IMR-90 (cell line): ENCODE measurements around the gene NKAP. TPM values are rescaled to one million over a fixed set of nuclear protein-coding genes. Genes with fewer than 3 reads are reported as not detected.
"Not testable (repeated sequence)": the region's sequence is repeated elsewhere in the genome, so short reads cannot be mapped to it uniquely, and the experiment has no call there.

Experiments
- ATAC-seq: fragments of 200-7000 bp; cut with Tn5 transposase; 2 replicates; pipeline ENCODE4 v1.9.1; 2020; ENCODE audit warnings: low read depth, mild to moderate bottlenecking, moderate library complexity
- BruUV-seq: library from RNA; stranded (reverse); fragments of 400-500 nt; replicated peaks from 2 replicates; lab custom pipeline; 2021; lab: Mats Ljungman, UMichigan
- CTCF ChIA-PET: fragments of 300-600 bp; formaldehyde crosslinking; extraction: SDS; loops from one replicate; lab custom pipeline; 2021; ENCODE audit warnings: antibody characterized with exemption; lab: Yijun Ruan, JAX
- POLR2A ChIA-PET: fragments of 300-600 bp; sonication (Branson Sonifier 250); formaldehyde crosslinking; loops from one replicate; lab custom pipeline; 2022; ENCODE audit warnings: antibody characterized with exemption; ENCODE audit not compliant: unreplicated experiment; lab: Charles Lee
- DNase-seq: peaks from one replicate; pipeline ENCODE4 v3.0.0; 2013
- H2AFZ ChIP-seq: replicated peaks from 2 replicates; pipeline ENCODE3; 2013; ENCODE audit warnings: low read length, mild to moderate bottlenecking; ENCODE audit not compliant: poor library complexity
- H2AK5ac ChIP-seq: 2 replicates; pipeline ENCODE4 v1.6.1; 2013; ENCODE audit warnings: low read depth, low read length, inconsistent platforms
- H2AK9ac ChIP-seq: replicated peaks from 2 replicates; pipeline ENCODE3; 2013; ENCODE audit warnings: mild to moderate bottlenecking, low read depth, low read length, moderate library complexity; ENCODE audit not compliant: poor library complexity
- H2BK120ac ChIP-seq: 2 replicates; pipeline ENCODE4 v1.6.1; 2013; ENCODE audit warnings: low read depth, low read length, inconsistent platforms
- H2BK15ac ChIP-seq: 3 replicates; pipeline ENCODE4 v1.6.1; 2013; ENCODE audit warnings: low read depth, low read length, inconsistent platforms
- H2BK20ac ChIP-seq: 2 replicates; pipeline ENCODE4 v1.6.1; 2013; ENCODE audit warnings: low read depth, mild to moderate bottlenecking, inconsistent platforms, low read length, moderate library complexity
- H2BK5ac ChIP-seq: 2 replicates; pipeline ENCODE4 v1.6.1; 2013; ENCODE audit warnings: mild to moderate bottlenecking, low read depth, low read length, inconsistent platforms; ENCODE audit not compliant: poor library complexity, severe bottlenecking
- H3K14ac ChIP-seq: replicated peaks from 2 replicates; pipeline ENCODE4 v1.6.1; 2013; ENCODE audit warnings: low read depth, low read length, inconsistent platforms
- H3K18ac ChIP-seq: 2 replicates; pipeline ENCODE4 v1.6.1; 2013; ENCODE audit warnings: low read depth, low read length, control low read depth
- H3K23ac ChIP-seq: 2 replicates; pipeline ENCODE4 v1.6.1; 2013; ENCODE audit warnings: low read depth, low read length, inconsistent platforms
- H3K27ac ChIP-seq: 2 replicates; pipeline ENCODE4 v1.5.1; 2013; ENCODE audit warnings: mild to moderate bottlenecking, control low read depth, low read length; ENCODE audit not compliant: insufficient read depth
- H3K27me3 ChIP-seq: 2 replicates; pipeline ENCODE4 v1.6.1; 2013; ENCODE audit warnings: low read length; ENCODE audit not compliant: control insufficient read depth, insufficient read depth
- H3K36me3 ChIP-seq: 2 replicates; pipeline ENCODE4 v1.6.1; 2013; ENCODE audit warnings: low read length, mixed read lengths; ENCODE audit not compliant: control insufficient read depth, insufficient read depth
- H3K4ac ChIP-seq: 2 replicates; pipeline ENCODE4 v1.6.1; 2013; ENCODE audit warnings: low read depth, low read length, inconsistent platforms
- H3K4me1 ChIP-seq: 2 replicates; pipeline ENCODE4 v1.6.1; 2013; ENCODE audit warnings: low read length, mixed read lengths; ENCODE audit not compliant: control insufficient read depth, insufficient read depth
- H3K4me2 ChIP-seq: 2 replicates; pipeline ENCODE4 v1.6.1; 2013; ENCODE audit warnings: low read depth, mild to moderate bottlenecking, control low read depth, low read length, moderate library complexity
- H3K4me3 ChIP-seq: 2 replicates; pipeline ENCODE4 v1.5.1; 2013; ENCODE audit warnings: low read depth, mild to moderate bottlenecking, control low read depth, low read length, moderate library complexity; ENCODE audit not compliant: insufficient read depth
- H3K56ac ChIP-seq: 2 replicates; pipeline ENCODE4 v1.6.1; 2013; ENCODE audit warnings: low read length, inconsistent platforms; ENCODE audit not compliant: insufficient read depth; ENCODE audit errors: extremely low read depth
- H3K79me1 ChIP-seq, 2 experiments: 2 replicates each; pipeline ENCODE4 v1.6.1; 2013; ENCODE audit warnings: low read length in 2 of 2, inconsistent platforms in 1 of 2, low read depth in 1 of 2
- H3K9ac ChIP-seq: 2 replicates; pipeline ENCODE4 v1.6.1; 2013; ENCODE audit warnings: low read depth, low read length, control low read depth
- H3K9me1 ChIP-seq: 2 replicates; pipeline ENCODE4 v1.6.1; 2013; ENCODE audit warnings: low read length, inconsistent platforms; ENCODE audit not compliant: insufficient read depth
- H3K9me3 ChIP-seq: 2 replicates; pipeline ENCODE4 v1.6.1; 2013; ENCODE audit warnings: low read length; ENCODE audit not compliant: control insufficient read depth, insufficient read depth
- H4K20me1 ChIP-seq: 2 replicates; pipeline ENCODE4 v1.6.1; 2013; ENCODE audit warnings: low read length, inconsistent platforms; ENCODE audit not compliant: insufficient read depth
- H4K5ac ChIP-seq: 2 replicates; pipeline ENCODE4 v1.6.1; 2013; ENCODE audit warnings: mild to moderate bottlenecking, low read depth, low read length, control low read depth
- H4K8ac ChIP-seq, 2 experiments: 2 replicates each; pipeline ENCODE4 v1.6.1; 2013; ENCODE audit warnings: low read depth in 2 of 2, low read length in 2 of 2, control low read depth in 1 of 2, inconsistent platforms in 1 of 2
- H4K91ac ChIP-seq: 2 replicates; pipeline ENCODE4 v1.6.1; 2013; ENCODE audit warnings: low read depth, low read length, inconsistent platforms; ENCODE audit not compliant: insufficient read depth
- FOS ChIP-seq: fragments of 150-350 bp; IDR thresholded peaks from 2 replicates; pipeline ENCODE4 v1.6.1; 2016; ENCODE audit warnings: low read depth, low read length
- MAZ ChIP-seq: IDR thresholded peaks from 2 replicates; pipeline ENCODE4 v1.6.1; 2012; ENCODE audit warnings: low read depth, mild to moderate bottlenecking, low read length, improper control_type of control experiment, moderate library complexity, borderline replicate concordance
- RAD21 ChIP-seq: IDR thresholded peaks from 2 replicates; pipeline ENCODE4 v1.6.1; 2012; ENCODE audit warnings: low read length, improper control_type of control experiment
- RCOR1 ChIP-seq: IDR thresholded peaks from 2 replicates; pipeline ENCODE4 v1.6.1; 2012; ENCODE audit warnings: mild to moderate bottlenecking, low read length, improper control_type of control experiment; ENCODE audit not compliant: insufficient replicate concordance
- WGBS, 2 experiments: methylation state at CpG; one replicate each; pipeline versions ENCODE4 v1.1.5 to v1.1.7; 2013; ENCODE audit warnings: missing lambda C conversion rate in 2 of 2; ENCODE audit not compliant: insufficient read length in 1 of 2; ENCODE audit errors: extremely low coverage in 2 of 2; 5-methylcytosine and 5-hydroxymethylcytosine counted together
- dilution Hi-C: fragments of 300-500 bp; cut with HindIII; formaldehyde crosslinking; loops from one replicate; pipeline ENCODE4 v1.14.3; 2018; ENCODE audit warnings: low sequenced_read_pairs; ENCODE audit not compliant: unreplicated experiment
- in situ Hi-C: fragments of 300-500 bp; cut with MboI; formaldehyde crosslinking; loops from 3 replicates; pipeline ENCODE4 v1.14.3; 2019; ENCODE audit warnings: low sequenced_read_pairs, inconsistent platforms, mixed read lengths
- intact Hi-C: fragments of 100-400 bp; cut with micrococcal nuclease; formaldehyde crosslinking; loops from 2 replicates; pipeline ENCODE4 v1.10.0; 2022
- polyA plus RNA-seq, 3 experiments: library from polyadenylated mRNA; depleted of rRNA; stranded (reverse); fragments of >200 nt; gene quantifications; 2 replicates each; pipeline ENCODE4 v1.2.3, GENCODE V29; 2012; ENCODE audit warnings: low replicate concordance in 1 of 3
- total RNA-seq: library from RNA; depleted of rRNA; stranded (reverse); fragments of >200 nt; gene quantifications from 2 replicates; pipeline ENCODE4 v1.2.3, GENCODE V29; 2012
- TF ChIP-seq, protein P1 (sequence below): conservative IDR thresholded peaks from 2 replicates; pipeline ENCODE4 v1.5.1; 2012; ENCODE audit warnings: mild to moderate bottlenecking, low read depth, low read length, improper control_type of control experiment

Gene NKAP
- total and polyA plus RNA-seq, 2 of the 4 experiments (the other 2 are of a cell fraction), result 1.3 to 2.7 TPM

- H2AFZ ChIP-seq, result no peak overlapping the region
- peaks cover 10% of the 10 kb centered on the region for H3K36me3 ChIP-seq
- H3K27ac ChIP-seq, result no peak overlapping the region
- no peak overlapping the region for H3K18ac ChIP-seq
- no CpG with 5 or more reads among the region's 3 CpGs for WGBS, 2 experiments
- H3K23ac ChIP-seq, result no peak overlapping the region
- H3K9me1 ChIP-seq, result no peaks in the 10 kb centered on the region
- no peak overlapping the region for H2BK20ac ChIP-seq
- no peak overlapping the region for H4K8ac ChIP-seq
- H2BK5ac ChIP-seq, result no peak overlapping the region
- H3K4me1 ChIP-seq, result no peaks in the 10 kb centered on the region
- CTCF ChIA-PET, result no interaction called here
- no peak overlapping the region for H3K9ac ChIP-seq
- H3K79me1 ChIP-seq, result no peaks in the 10 kb centered on the region
- H3K4me3 ChIP-seq, result no peak overlapping the region
- no peak overlapping the region for H3K56ac ChIP-seq
- POLR2A ChIA-PET, result no interaction called here
- intact Hi-C loops (no loop called here), dilution Hi-C loops (no loop called here), in situ Hi-C loops (no loop called here)
- no peak overlapping the region for H2BK15ac ChIP-seq
- H2BK120ac ChIP-seq, result no peak overlapping the region
- no peak overlapping the region for H2AK9ac ChIP-seq
- TF ChIP-seq MAZ, result no peak
- TF ChIP-seq RAD21, result no peak
- TF ChIP-seq FOS, result no peak
- no peak for TF ChIP-seq RCOR1
- TF ChIP-seq, protein P1, sequence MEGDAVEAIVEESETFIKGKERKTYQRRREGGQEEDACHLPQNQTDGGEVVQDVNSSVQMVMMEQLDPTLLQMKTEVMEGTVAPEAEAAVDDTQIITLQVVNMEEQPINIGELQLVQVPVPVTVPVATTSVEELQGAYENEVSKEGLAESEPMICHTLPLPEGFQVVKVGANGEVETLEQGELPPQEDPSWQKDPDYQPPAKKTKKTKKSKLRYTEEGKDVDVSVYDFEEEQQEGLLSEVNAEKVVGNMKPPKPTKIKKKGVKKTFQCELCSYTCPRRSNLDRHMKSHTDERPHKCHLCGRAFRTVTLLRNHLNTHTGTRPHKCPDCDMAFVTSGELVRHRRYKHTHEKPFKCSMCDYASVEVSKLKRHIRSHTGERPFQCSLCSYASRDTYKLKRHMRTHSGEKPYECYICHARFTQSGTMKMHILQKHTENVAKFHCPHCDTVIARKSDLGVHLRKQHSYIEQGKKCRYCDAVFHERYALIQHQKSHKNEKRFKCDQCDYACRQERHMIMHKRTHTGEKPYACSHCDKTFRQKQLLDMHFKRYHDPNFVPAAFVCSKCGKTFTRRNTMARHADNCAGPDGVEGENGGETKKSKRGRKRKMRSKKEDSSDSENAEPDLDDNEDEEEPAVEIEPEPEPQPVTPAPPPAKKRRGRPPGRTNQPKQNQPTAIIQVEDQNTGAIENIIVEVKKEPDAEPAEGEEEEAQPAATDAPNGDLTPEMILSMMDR, result no peak
- no peaks in the 10 kb centered on the region for H4K20me1 ChIP-seq
- no peak for ATAC-seq
- H2AK5ac ChIP-seq, result no peak overlapping the region
- BruUV-seq, result no TSS peak
- no peak overlapping the region for H3K14ac ChIP-seq
- no peak for DNase-seq
- H3K4me2 ChIP-seq, result no peak overlapping the region
- no peaks in the 10 kb centered on the region for H3K27me3 ChIP-seq
- H4K5ac ChIP-seq, result no peak overlapping the region
- no peaks in the 10 kb centered on the region for H3K9me3 ChIP-seq
- H3K4ac ChIP-seq, result no peak overlapping the region
- H4K91ac ChIP-seq, result no peak overlapping the region
These were observed 8.2 kb downstream of the NKAP start for GRCh38 chrX:119935215-119935874.

DNA sequence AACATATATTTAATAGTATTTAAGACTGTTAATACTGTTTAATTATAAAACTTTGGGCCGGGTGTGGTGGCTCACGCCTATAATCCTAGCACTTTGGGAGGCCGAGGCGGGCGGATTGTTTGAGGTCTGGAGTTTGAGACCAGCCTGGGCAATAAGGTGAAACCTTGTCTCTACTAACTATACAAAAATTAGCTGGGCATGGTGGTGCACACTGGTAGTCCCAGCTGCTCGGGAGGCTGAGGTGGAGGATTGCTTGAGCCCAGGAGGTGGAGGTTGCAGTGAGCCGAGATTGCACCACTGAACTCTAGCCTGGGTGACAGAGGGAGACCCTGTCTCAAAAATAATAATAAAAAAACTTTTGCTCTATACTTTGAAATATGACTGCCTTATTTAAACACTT lies 21.2 kb downstream of the NKAP start:
- H2AK5ac ChIP-seq, BruUV-seq, intact Hi-C loops, H4K8ac ChIP-seq, H3K79me1 ChIP-seq, H3K4me3 ChIP-seq, H3K18ac ChIP-seq, CTCF ChIA-PET, H2BK120ac ChIP-seq, H3K14ac ChIP-seq, H3K27ac ChIP-seq, H4K5ac ChIP-seq, H3K4me1 ChIP-seq, H2AK9ac ChIP-seq, H3K27me3 ChIP-seq, dilution Hi-C loops, DNase-seq, H4K20me1 ChIP-seq, H3K36me3 ChIP-seq, H3K23ac ChIP-seq, H3K56ac ChIP-seq, H3K9me1 ChIP-seq, H3K4me2 ChIP-seq, H2BK20ac ChIP-seq, H4K91ac ChIP-seq, H2BK5ac ChIP-seq, H3K9ac ChIP-seq, H3K9me3 ChIP-seq, POLR2A ChIA-PET, H2AFZ ChIP-seq, ATAC-seq, H3K4ac ChIP-seq, in situ Hi-C loops, H2BK15ac ChIP-seq: not testable (repeated sequence)
- no CpG with 5 or more reads among the region's 7 CpGs for WGBS, 2 experiments
